Measurements from ENCODE around the gene FMNL2.

DNA sequence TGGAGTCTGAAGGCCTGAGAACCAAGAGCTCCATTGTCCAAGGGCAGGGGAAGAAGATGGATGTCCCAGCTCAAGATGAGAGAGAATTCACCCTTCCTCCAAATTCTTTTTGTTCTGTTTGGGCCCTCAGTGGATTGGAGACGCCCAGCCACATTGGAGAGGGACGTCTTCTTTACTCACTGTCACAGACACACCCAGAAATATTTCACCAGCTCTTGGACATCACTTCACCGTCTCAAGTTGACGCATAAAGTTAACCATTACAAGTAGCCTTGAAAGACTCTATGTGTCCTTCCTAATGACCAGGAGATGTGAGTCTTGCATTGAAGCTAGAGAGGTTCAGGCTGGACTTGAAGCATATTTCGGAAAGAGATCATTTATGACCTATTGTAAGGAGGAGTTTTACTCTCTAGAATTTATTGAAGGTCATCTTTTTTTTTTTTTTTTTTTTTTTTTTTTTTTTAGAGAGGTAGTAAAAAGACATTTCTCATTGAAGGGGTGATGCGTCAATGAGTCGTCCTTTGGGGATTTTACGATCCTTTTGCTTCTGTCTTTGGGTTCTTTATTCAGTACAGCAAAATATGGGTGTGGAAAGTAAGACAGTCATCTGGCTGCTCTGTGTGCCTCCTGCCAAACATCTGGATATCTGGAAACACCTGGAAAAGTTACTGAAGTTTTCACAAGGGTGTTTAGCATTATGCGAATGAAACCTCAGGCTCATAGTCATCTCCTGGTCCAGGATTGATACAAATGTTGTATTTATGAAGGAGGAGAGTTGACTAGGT is 264.2 kb downstream of the FMNL2 start:
- TF ChIP-seq, protein P1, sequence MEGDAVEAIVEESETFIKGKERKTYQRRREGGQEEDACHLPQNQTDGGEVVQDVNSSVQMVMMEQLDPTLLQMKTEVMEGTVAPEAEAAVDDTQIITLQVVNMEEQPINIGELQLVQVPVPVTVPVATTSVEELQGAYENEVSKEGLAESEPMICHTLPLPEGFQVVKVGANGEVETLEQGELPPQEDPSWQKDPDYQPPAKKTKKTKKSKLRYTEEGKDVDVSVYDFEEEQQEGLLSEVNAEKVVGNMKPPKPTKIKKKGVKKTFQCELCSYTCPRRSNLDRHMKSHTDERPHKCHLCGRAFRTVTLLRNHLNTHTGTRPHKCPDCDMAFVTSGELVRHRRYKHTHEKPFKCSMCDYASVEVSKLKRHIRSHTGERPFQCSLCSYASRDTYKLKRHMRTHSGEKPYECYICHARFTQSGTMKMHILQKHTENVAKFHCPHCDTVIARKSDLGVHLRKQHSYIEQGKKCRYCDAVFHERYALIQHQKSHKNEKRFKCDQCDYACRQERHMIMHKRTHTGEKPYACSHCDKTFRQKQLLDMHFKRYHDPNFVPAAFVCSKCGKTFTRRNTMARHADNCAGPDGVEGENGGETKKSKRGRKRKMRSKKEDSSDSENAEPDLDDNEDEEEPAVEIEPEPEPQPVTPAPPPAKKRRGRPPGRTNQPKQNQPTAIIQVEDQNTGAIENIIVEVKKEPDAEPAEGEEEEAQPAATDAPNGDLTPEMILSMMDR (IDR thresholded peaks at IDR 0.05) = no peak
- no peak for TF ChIP-seq POLR2AphosphoS5 (IDR thresholded peaks at IDR 0.05; ENCODE audit: low read depth, low read length)

Data from Panc1 (cell line).